Thoracic aorta (tissue), 2 donors: Measurements from ENCODE around the gene HMBS. TPM values are rescaled to one million over a fixed set of nuclear protein-coding genes. Genes with fewer than 3 reads are reported as not detected.

Experiments used
- ATAC-seq: fragments of 150-250 bp; one replicate; pipeline ENCODE4 v1.8.0; 2017; ENCODE audit warnings: low read depth; ENCODE audit not compliant: insufficient number of reproducible peaks, low FRiP score
- DNase-seq: peaks from one replicate; pipeline ENCODE4 v3.0.0-alpha.2; 2020; ENCODE audit warnings: low spot score
- H3K27ac ChIP-seq, 2 donors: fragments of 200-600 bp; sonication (generic); 1 replicate in 1 of 2; 2 replicates in 1 of 2; pipeline ENCODE4 v1.5.1; 2016; ENCODE audit warnings: mild to moderate bottlenecking in 2 of 2, moderate library complexity in 2 of 2
- H3K27me3 ChIP-seq: fragments of 200-600 bp; sonication (generic); replicated peaks from 2 replicates; pipeline ENCODE4 v1.6.0; 2016; ENCODE audit warnings: mild to moderate bottlenecking; ENCODE audit not compliant: insufficient read depth
- H3K36me3 ChIP-seq: fragments of 200-600 bp; sonication (generic); one replicate; pipeline ENCODE4 v1.5.1; 2016
- H3K4me1 ChIP-seq, 2 donors: fragments of 200-600 bp; sonication (generic); 1 replicate in 1 of 2; 2 replicates in 1 of 2; pipeline versions ENCODE4 v1.5.1 to v1.6.0; 2016; ENCODE audit warnings: low read depth in 2 of 2, mild to moderate bottlenecking in 1 of 2; ENCODE audit not compliant: control insufficient read depth in 1 of 2
- H3K4me3 ChIP-seq: fragments of 200-600 bp; sonication (generic); 2 replicates; pipeline ENCODE4 v1.5.1; 2016; ENCODE audit warnings: mild to moderate bottlenecking
- H3K9me3 ChIP-seq: fragments of 200-600 bp; sonication (generic); 2 replicates; pipeline ENCODE4 v1.5.1; 2016
- CTCF ChIP-seq: fragments of 200-600 bp; sonication (generic); IDR thresholded peaks from one replicate; pipeline ENCODE4 v1.5.1; 2019; ENCODE audit warnings: antibody characterized with exemption
- total RNA-seq, 2 donors: library from RNA; depleted of rRNA; stranded (reverse); fragments of >200 nt; gene quantifications; one replicate each; pipeline versions ENCODE4 v1.1.0 to v1.2.3, GENCODE V29; 2016

The HMBS gene
- total RNA-seq, 2 donors from 2014 or later: 5.7 to 27.2 TPM

GRCh38 chr11:119095066-119095880 is 10.6 kb downstream of the HMBS start:
- Histone ChIP-seq H3K4me1 (peaks cover 18 to 30% of the 10 kb centered on the region in 2 donors), H3K4me3 (peak overlapping the region; percentile 86), H3K27me3 (no peaks in the 10 kb centered on the region), H3K27ac (peak overlapping the region; percentile 88 to 95), H3K36me3 (peaks cover 18% of the 10 kb centered on the region), H3K9me3 (no peaks in the 10 kb centered on the region)
- DNase-seq (peak; percentile 97), ATAC-seq (peak; percentile 97)
- TF ChIP-seq CTCF: no peak

DNA sequence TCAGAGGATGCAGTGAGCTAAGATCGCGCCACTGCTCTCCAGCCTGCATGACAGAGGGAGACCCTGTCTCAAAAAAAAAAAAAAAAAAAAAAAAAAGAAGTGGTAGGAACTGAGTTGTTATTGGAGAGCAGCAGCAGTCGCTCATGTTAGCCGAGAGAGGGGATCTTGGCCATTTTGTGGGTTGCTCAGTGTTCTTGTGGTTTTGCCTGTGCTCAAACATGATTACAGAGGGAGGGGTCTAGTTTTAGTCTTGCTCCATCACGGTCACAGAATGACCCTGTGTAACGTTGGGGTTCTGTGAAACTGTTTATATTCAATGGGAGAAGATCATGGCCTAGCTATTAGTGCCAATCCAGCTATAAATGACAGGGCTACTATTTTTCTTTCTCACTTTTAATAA is 15.0 kb downstream of the HMBS start:
- DNase-seq: no peak
- Histone ChIP-seq H3K27me3 (no peaks in the 10 kb centered on the region), H3K9me3 (no peaks in the 10 kb centered on the region), H3K36me3 (peaks cover 18% of the 10 kb centered on the region), H3K4me3 (no peak overlapping the region), H3K4me1 (peaks cover 19 to 32% of the 10 kb centered on the region in 2 donors), H3K27ac (no peak overlapping the region)
- no peak for ATAC-seq
- no peak for TF ChIP-seq CTCF

GRCh38 chr11:119100246-119100970 is 15.7 kb downstream of the HMBS start:
- peak overlapping the region; percentile 89 for H3K4me3 ChIP-seq
- no peak for DNase-seq
- no peak for ATAC-seq
- H3K4me1 ChIP-seq: peaks cover 19 to 32% of the 10 kb centered on the region in 2 donors
- H3K9me3 ChIP-seq: no peaks in the 10 kb centered on the region
- no peak for TF ChIP-seq CTCF
- peaks cover 18% of the 10 kb centered on the region for H3K36me3 ChIP-seq
- no peak overlapping the region for H3K27ac ChIP-seq
- H3K27me3 ChIP-seq: no peaks in the 10 kb centered on the region

DNA sequence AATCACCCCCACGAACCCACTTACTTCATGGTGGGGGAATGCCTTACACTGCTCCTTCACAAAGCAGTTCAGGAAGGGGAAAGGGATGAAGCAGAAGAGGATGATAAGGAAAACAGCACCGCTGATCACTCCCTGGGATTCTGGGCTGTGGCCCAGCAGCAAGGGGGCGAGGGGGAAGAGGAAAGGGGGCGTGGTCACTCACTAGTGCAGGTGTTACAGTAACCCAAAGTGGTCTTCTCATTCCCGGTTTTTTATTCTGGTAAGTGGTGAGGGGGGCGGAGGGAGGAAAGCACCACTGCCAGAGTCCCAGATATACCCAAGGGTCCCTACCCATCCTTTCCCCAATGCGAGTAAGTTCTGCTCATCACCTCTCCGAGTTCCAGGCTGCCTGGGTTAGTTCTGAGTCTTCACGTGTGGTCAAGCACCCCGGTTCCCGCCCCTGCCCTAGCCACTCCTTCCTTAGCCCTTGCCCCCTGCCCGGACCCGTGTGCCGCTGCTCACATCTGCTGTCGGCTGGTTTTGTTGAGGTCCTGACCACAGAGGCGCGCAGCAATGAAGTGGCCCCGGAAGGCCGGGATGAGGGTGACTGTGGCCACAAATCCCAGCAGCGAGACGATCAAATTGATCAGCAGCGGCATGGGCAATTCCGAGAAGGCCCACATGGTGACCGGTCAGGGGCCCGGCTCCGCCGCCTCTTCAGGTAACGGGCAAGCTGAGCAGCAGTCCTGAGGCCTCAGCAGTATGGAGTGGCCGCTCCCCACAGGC is 16.5 kb downstream of the HMBS start:
- H3K4me1 ChIP-seq: peaks cover 18 to 31% of the 10 kb centered on the region in 2 donors
- TF ChIP-seq CTCF: no peak
- H3K27ac ChIP-seq: peak overlapping the region; percentile 93 to 95
- DNase-seq: no peak
- H3K36me3 ChIP-seq: peaks cover 18% of the 10 kb centered on the region
- H3K27me3 ChIP-seq: no peaks in the 10 kb centered on the region
- H3K4me3 ChIP-seq: peak overlapping the region; percentile 89
- H3K9me3 ChIP-seq: no peaks in the 10 kb centered on the region
- peak; percentile 4 for ATAC-seq
